Neuronal stem cell (in vitro differentiated cells): ENCODE measurements around the gene NFIX.

ENCODE experiments used
- DNase-seq: peaks from one replicate; pipeline ENCODE4 v3.0.0-alpha.2; 2013; ENCODE audit warnings: low spot score
- H2AFZ ChIP-seq: one replicate; pipeline ENCODE4 v1.6.1; 2013; ENCODE audit warnings: mild to moderate bottlenecking, low read length, inconsistent platforms
- H2AK5ac ChIP-seq: 2 replicates; pipeline ENCODE4 v1.6.1; 2013; ENCODE audit warnings: low read depth, mild to moderate bottlenecking, inconsistent platforms, low read length, moderate library complexity, mixed read lengths
- H2BK120ac ChIP-seq: 2 replicates; pipeline ENCODE4 v1.6.1; 2013; ENCODE audit warnings: low read depth, mild to moderate bottlenecking, inconsistent platforms, low read length, moderate library complexity, mixed read lengths
- H2BK12ac ChIP-seq: one replicate; pipeline ENCODE4 v1.6.1; 2013; ENCODE audit warnings: low read length, inconsistent platforms
- H2BK15ac ChIP-seq: 2 replicates; pipeline ENCODE4 v1.6.1; 2013; ENCODE audit warnings: mild to moderate bottlenecking, low read length, inconsistent platforms, mixed read lengths
- H2BK5ac ChIP-seq: one replicate; pipeline ENCODE4 v1.6.1; 2013; ENCODE audit warnings: inconsistent platforms, mild to moderate bottlenecking, low read length, moderate library complexity
- H3K14ac ChIP-seq: one replicate; pipeline ENCODE4 v1.6.1; 2013; ENCODE audit warnings: low read length, inconsistent platforms
- H3K18ac ChIP-seq: 2 replicates; pipeline ENCODE4 v1.6.1; 2013; ENCODE audit warnings: low read length, inconsistent platforms
- H3K23ac ChIP-seq: 2 replicates; pipeline ENCODE4 v1.6.1; 2013; ENCODE audit warnings: low read depth, mild to moderate bottlenecking, mixed read lengths, low read length, inconsistent platforms; ENCODE audit not compliant: poor library complexity
- H3K27ac ChIP-seq: replicated peaks from 3 replicates; pipeline ENCODE4 v1.5.1; 2013; ENCODE audit warnings: low read length, inconsistent platforms
- H3K27me3 ChIP-seq, 3 experiments: 2 replicates each; pipeline ENCODE4 v1.6.1; 2013; ENCODE audit warnings: low read length in 3 of 3, mild to moderate bottlenecking in 2 of 3, inconsistent platforms in 1 of 3, low read depth in 1 of 3, mixed read lengths in 1 of 3, moderate library complexity in 1 of 3; ENCODE audit not compliant: control insufficient read depth in 3 of 3, insufficient read depth in 3 of 3
- H3K36me3 ChIP-seq, 2 donors: replicated peaks in 1 of 2; 2 replicates each; pipeline ENCODE4 v1.6.1; 2013; ENCODE audit warnings: low read length in 2 of 2; ENCODE audit not compliant: control insufficient read depth in 2 of 2, insufficient read depth in 2 of 2
- H3K4ac ChIP-seq: 2 replicates; pipeline ENCODE4 v1.6.1; 2013; ENCODE audit warnings: inconsistent platforms, mild to moderate bottlenecking, low read length, moderate library complexity
- H3K4me1 ChIP-seq, 2 donors: 1 replicate in 1 of 2; 2 replicates in 1 of 2; pipeline ENCODE4 v1.6.1; 2013; ENCODE audit warnings: low read length in 2 of 2, low read depth in 1 of 2; ENCODE audit not compliant: control insufficient read depth in 2 of 2, insufficient read depth in 1 of 2
- H3K4me2 ChIP-seq: one replicate; pipeline ENCODE4 v1.6.1; 2013; ENCODE audit warnings: mild to moderate bottlenecking, low read length, inconsistent platforms; ENCODE audit not compliant: insufficient read depth, poor library complexity, severe bottlenecking
- H3K4me3 ChIP-seq, 2 donors: 2 replicates each; pipeline ENCODE4 v1.5.1; 2013; ENCODE audit warnings: low read length in 2 of 2, mild to moderate bottlenecking in 2 of 2, inconsistent platforms in 1 of 2, moderate library complexity in 1 of 2
- H3K79me1 ChIP-seq: one replicate; pipeline ENCODE4 v1.6.1; 2013; ENCODE audit warnings: low read depth, mild to moderate bottlenecking, inconsistent platforms, low read length, moderate library complexity
- H3K9ac ChIP-seq: one replicate; pipeline ENCODE4 v1.6.1; 2013; ENCODE audit warnings: mild to moderate bottlenecking, low read depth, low read length, inconsistent platforms; ENCODE audit not compliant: poor library complexity
- H3K9me3 ChIP-seq, 2 donors: replicated peaks in 1 of 2; 2 replicates each; pipeline versions ENCODE3 to v1.6.1; 2013; ENCODE audit warnings: low read length in 2 of 2, mild to moderate bottlenecking in 2 of 2, inconsistent platforms in 1 of 2, low read depth in 1 of 2, mixed read lengths in 1 of 2, moderate library complexity in 1 of 2; ENCODE audit not compliant: control insufficient read depth in 2 of 2, insufficient read depth in 1 of 2
- H4K8ac ChIP-seq: one replicate; pipeline ENCODE4 v1.6.1; 2013; ENCODE audit warnings: low read depth, mild to moderate bottlenecking, inconsistent platforms, low read length, moderate library complexity
- H4K91ac ChIP-seq: one replicate; pipeline ENCODE4 v1.6.1; 2013; ENCODE audit warnings: low read length, low read depth, mild to moderate bottlenecking, inconsistent platforms; ENCODE audit not compliant: poor library complexity
- WGBS, 2 donors: extraction: QIAGEN DNeasy Blood & Tissue Kit; methylation state at CpG; one replicate each; pipeline ENCODE4 v1.1.7; 2013; ENCODE audit warnings: missing lambda C conversion rate in 2 of 2, mixed read lengths in 1 of 2; ENCODE audit not compliant: insufficient read length in 2 of 2, insufficient replicate concordance in 1 of 2; ENCODE audit errors: extremely low coverage in 2 of 2; 5-methylcytosine and 5-hydroxymethylcytosine counted together

The NFIX gene

DNA sequence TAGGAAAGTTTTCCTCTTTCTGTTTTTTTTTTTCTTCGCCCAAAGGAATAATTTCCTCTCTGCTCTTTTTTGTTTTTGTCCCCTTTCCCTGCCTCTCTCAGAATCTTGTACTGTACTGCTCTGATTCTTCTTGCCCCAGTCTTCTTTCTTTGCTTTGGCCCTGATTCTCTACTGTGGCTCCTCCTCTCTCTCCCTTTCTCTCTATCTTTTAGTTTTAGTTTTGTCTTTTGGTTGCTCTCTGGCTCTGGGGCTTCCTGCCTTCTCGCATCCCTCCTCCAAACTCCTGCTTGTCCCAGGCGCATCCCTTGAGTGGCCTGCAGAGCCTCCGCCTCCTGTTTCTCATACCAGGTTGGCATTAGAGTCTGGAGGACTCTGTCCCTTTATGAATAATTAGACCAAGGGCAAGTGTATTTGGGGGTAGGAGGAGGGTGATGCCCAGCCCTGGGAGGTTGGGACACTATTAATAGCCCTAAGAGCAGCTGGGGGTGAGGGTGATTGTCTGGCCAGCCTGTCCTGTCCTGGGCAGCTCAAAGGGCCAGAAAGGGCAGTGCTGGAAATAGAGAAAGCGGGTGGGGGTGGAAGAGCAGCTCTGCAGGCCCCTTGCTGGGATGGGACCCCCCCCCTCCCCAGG is 68.3 kb downstream of the NFIX start:
- Histone ChIP-seq H2AFZ (no peak overlapping the region), H3K27me3 (peaks cover 9 to 100% (median 55%) of the 10 kb centered on the region in 3 experiments), H2BK12ac (no peak overlapping the region), H2BK15ac (no peak overlapping the region), H3K36me3 (no peaks in the 10 kb centered on the region), H3K14ac (no peak overlapping the region), H3K79me1 (no peaks in the 10 kb centered on the region), H2BK5ac (no peak overlapping the region), H4K91ac (no peak overlapping the region), H3K27ac (no peak overlapping the region), H3K4me1 (peaks cover 8 to 13% of the 10 kb centered on the region in 2 donors), H3K4me2 (no peak overlapping the region), H3K18ac (no peak overlapping the region), H3K4me3 (no peak overlapping the region), H4K8ac (no peak overlapping the region), H3K23ac (no peak overlapping the region), H3K4ac (no peak overlapping the region), H3K9ac (no peak overlapping the region), H2AK5ac (peak overlapping the region; percentile 19), H2BK120ac (no peak overlapping the region), H3K9me3 (no peaks in the 10 kb centered on the region)
- DNase-seq = no peak
- no CpG with 5 or more reads among the region's 5 CpGs for WGBS, 2 donors

DNA sequence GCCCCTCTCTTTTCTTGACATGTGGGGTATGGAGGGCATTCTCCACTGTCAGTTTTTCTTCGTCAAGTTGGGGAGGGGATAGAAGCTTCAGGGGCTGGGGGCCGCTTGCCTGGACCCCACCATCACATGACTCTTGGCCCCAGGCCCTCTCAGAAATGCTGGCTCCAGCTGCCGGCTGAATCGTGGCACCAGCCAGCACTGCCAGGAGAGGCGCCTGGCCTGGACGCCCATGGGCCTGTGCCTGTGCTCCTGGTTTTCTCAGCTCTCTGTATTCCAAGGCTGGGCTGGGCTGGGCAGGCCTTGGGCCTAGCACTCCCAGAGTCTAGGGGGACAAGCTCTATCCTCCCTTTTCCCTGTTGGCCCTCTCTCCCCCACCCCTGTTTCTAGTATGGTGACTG is 68.8 kb downstream of the NFIX start:
- H2AK5ac ChIP-seq = peak overlapping the region; percentile 19
- no peak overlapping the region for H3K4me3 ChIP-seq
- no peak overlapping the region for H2BK5ac ChIP-seq
- H4K8ac ChIP-seq = no peak overlapping the region
- no CpG with 5 or more reads among the region's 6 CpGs for WGBS, 2 donors
- DNase-seq = no peak
- H3K79me1 ChIP-seq = no peaks in the 10 kb centered on the region
- no peak overlapping the region for H2AFZ ChIP-seq
- no peak overlapping the region for H2BK120ac ChIP-seq
- H3K4me2 ChIP-seq = no peak overlapping the region
- no peaks in the 10 kb centered on the region for H3K9me3 ChIP-seq
- H4K91ac ChIP-seq = no peak overlapping the region
- H3K36me3 ChIP-seq = no peaks in the 10 kb centered on the region
- H2BK12ac ChIP-seq = no peak overlapping the region
- no peak overlapping the region for H3K9ac ChIP-seq
- H3K27me3 ChIP-seq = peaks cover 9 to 100% (median 50%) of the 10 kb centered on the region in 3 experiments
- H3K14ac ChIP-seq = no peak overlapping the region
- H3K4me1 ChIP-seq = peaks cover 8 to 11% of the 10 kb centered on the region in 2 donors
- H3K27ac ChIP-seq = no peak overlapping the region
- H2BK15ac ChIP-seq = no peak overlapping the region
- H3K18ac ChIP-seq = no peak overlapping the region
- H3K23ac ChIP-seq = no peak overlapping the region
- H3K4ac ChIP-seq = no peak overlapping the region

DNA sequence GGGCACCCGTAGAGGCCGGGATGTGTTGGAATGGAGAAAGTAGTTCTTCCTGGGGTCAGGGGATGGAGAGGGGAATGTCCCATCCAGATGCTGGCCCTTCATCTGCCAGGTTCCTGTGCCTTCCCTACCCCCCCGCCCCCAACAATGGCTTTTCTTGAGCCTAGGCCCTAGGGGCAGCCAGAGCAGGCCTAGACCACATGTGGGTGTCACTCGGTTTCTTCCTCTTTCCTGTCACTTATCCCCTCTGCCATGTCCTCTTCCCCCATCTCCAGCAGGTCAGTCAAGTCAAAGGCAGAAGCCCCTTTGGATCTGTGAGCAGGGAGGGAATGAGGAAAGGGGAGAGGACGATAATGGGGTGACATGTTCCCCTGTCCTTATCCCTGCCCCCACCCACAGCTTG is 71.0 kb downstream of the NFIX start:
- no peak overlapping the region for H2BK15ac ChIP-seq
- H2BK120ac ChIP-seq = no peak overlapping the region
- peaks cover 4 to 100% (median 30%) of the 10 kb centered on the region in 3 experiments for H3K27me3 ChIP-seq
- no peak overlapping the region for H2AK5ac ChIP-seq
- no peak overlapping the region for H3K9ac ChIP-seq
- no peak overlapping the region for H3K14ac ChIP-seq
- no peak overlapping the region for H4K8ac ChIP-seq
- WGBS, 2 donors = no CpG with 5 or more reads among the region's 5 CpGs
- no peak overlapping the region for H2AFZ ChIP-seq
- H3K23ac ChIP-seq = no peak overlapping the region
- no peaks in the 10 kb centered on the region for H3K79me1 ChIP-seq
- no peaks in the 10 kb centered on the region for H3K9me3 ChIP-seq
- no peak overlapping the region for H3K27ac ChIP-seq
- H2BK12ac ChIP-seq = no peak overlapping the region
- H3K18ac ChIP-seq = no peak overlapping the region
- no peaks in the 10 kb centered on the region for H3K36me3 ChIP-seq
- H3K4me2 ChIP-seq = no peak overlapping the region
- H3K4me3 ChIP-seq = no peak overlapping the region
- no peak overlapping the region for H3K4ac ChIP-seq
- peaks cover 1 to 3% of the 10 kb centered on the region in 2 donors for H3K4me1 ChIP-seq
- no peak overlapping the region for H2BK5ac ChIP-seq
- H4K91ac ChIP-seq = no peak overlapping the region
- no peak for DNase-seq

DNA sequence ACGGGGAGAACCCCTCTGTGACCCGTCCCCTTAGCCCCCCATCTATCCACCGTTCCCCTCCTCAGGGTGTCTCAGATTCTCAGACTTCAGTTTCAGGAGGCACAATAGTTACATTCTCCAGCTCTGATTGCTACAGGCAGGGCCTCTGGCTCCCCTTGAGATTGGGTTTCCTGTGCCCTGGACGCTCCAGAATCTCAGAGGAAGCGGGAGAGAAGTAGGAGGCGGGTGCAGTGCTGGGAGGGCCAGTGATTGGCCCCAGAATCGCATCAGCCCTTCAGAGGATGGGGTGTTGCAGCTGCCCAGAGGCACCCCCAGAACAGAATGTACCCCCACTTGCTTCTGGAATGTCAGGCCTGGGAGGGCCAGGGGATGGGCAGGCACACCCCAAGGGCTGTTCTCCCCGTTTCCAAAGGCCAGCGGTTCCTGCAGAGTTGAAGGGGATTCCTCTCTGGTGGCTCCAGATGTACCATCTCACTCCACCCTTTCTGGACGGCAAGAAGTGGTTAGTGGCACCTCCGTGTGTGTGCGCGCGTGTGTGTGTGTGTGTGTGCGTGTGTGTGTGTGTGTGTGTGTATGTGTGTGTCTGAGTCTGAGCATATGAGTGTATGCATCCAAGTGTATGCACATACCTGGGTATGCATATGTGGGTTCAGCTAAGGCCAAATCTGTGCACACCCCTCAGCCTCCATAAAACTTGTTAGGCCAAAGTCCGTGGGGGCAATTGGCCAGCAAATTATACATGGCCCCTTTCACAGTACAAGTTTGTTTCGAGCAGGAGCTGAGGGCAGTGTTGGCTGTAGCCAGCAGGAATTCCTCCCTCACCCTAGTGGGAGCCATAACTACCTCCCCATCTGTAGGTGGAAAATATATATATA is 71.9 kb downstream of the NFIX start:
- H3K27ac ChIP-seq = no peak overlapping the region
- no peak overlapping the region for H4K8ac ChIP-seq
- H2BK12ac ChIP-seq = no peak overlapping the region
- H3K23ac ChIP-seq = no peak overlapping the region
- no peak overlapping the region for H3K4me2 ChIP-seq
- no CpG with 5 or more reads among the region's 17 CpGs for WGBS, 2 donors
- H3K9ac ChIP-seq = no peak overlapping the region
- peaks cover 0 to 3% of the 10 kb centered on the region in 2 donors for H3K4me1 ChIP-seq
- H3K4me3 ChIP-seq = no peak overlapping the region
- DNase-seq = no peak
- H3K18ac ChIP-seq = peak overlapping the region; percentile 41
- no peak overlapping the region for H3K14ac ChIP-seq
- H3K9me3 ChIP-seq = no peaks in the 10 kb centered on the region
- H3K4ac ChIP-seq = no peak overlapping the region
- no peaks in the 10 kb centered on the region for H3K36me3 ChIP-seq
- peak overlapping the region; percentile 50 for H2AK5ac ChIP-seq
- H3K79me1 ChIP-seq = no peaks in the 10 kb centered on the region
- peaks cover 4 to 100% (median 22%) of the 10 kb centered on the region in 3 experiments for H3K27me3 ChIP-seq
- peak overlapping the region; percentile 27 for H2BK15ac ChIP-seq
- no peak overlapping the region for H2BK120ac ChIP-seq
- no peak overlapping the region for H4K91ac ChIP-seq
- H2AFZ ChIP-seq = no peak overlapping the region
- H2BK5ac ChIP-seq = no peak overlapping the region
